ENCODE measurements around the gene ASAP2. TPM values are rescaled to one million over a fixed set of nuclear protein-coding genes. Genes with fewer than 3 reads are reported as not detected.

Gene ASAP2
- polyA plus RNA-seq, 10 donors, result 17.3 to 25.3 (median 21.7) TPM

DNA sequence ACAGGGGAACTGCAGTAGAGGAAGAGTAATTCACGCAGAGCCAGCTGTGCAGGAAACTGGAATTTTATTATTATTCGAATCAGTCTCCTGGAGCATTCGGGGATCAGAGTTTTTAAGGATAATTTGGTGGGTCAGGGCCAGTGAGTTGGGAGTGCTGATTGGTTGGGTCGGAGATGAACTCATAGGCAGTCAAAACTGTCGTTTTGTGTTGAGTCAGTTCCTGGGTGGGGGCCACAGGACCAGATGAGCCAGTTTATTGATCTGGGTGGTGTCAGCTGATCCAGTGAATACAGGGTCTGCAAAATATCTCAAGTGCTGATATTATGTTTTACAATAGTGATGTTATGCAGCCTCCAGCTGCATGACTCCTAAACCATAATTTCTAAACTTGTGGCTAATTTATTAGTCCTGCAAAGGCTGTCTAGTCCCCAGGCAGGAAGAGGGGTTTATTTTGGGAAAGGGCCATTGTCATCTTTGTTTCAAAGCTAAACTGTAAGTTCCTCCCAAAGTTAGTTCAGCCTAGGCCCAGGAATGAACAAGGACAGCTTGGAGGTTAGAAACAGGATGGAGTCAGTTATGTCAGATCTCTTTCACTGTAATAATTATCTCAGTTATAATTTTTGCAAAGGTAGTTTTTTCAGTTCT lies 67.0 kb downstream of the ASAP2 start:
- DNase-seq, result peak in 1 of 3 donors; percentile 40

DNA sequence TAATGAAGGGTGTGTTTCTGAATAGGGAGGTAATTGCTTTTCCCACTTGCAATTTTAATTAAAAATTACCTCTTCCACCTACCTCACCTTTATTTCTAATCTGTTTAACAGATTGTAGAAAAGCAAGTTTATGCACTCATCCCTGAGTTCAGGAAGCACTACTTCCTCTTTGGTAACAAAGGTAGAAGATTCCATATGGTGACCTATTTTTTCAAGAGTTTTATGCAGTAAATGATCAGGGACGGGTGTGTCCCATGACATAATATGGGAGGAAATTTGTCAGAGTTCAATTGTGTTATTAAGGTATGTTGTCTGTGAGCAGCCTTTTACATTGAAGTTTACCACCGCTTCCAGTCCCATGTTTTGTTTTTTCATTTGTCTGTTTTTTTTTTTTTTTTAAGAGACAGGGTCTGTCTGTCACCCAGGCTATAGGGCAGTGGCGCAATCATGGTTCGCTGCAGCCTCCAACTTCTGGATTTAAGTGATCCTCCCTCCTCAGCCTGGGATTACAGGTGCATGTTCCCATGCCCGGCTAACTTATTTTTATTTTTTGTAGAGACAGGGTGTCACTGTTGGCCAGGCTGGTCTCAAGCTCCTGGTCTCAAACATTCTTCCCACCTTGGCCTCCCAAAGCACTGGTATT lies 68.2 kb downstream of the ASAP2 start:
- DNase-seq, result no peak

DNA sequence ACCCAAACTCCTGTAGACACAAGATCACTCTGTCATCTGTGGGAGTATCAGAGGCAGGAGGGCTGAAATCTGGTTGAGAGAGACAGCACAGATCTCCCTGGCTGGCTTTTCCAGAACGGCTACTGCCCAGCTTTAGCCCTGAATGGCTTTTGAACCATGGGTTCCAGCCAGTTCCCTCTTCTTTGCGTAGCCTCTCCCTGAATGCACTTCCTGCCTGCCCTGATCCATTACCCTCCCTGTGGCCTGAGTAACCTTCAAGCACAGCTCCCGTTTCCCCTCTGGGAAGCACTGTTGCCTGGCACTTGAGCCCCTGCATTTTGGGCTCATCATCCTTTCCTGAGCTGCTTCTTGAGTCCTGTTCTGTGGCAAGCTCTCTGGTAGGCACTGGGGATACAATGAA lies 68.8 kb downstream of the ASAP2 start:
- DNase-seq, result no peak

DNA sequence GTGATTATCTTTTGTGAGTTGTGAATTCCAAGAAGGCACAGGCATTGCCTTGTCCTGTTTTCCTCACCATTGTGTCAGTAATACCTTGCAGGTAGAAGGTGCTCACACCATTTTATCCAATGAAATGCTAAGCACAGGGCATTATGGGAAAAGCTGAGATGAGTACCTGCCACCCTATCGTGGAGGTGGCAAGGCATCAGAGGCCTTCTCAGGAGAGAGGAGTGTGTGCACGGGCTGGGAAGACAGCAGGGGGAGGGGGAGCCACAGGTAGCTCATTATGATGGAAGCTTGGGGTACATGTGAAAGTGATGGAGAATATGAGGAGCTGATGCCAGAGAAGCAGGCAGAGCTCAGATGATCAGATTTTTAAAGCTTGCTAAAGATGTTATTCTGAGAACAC lies 69.5 kb downstream of the ASAP2 start:
- no peak for DNase-seq

DNA sequence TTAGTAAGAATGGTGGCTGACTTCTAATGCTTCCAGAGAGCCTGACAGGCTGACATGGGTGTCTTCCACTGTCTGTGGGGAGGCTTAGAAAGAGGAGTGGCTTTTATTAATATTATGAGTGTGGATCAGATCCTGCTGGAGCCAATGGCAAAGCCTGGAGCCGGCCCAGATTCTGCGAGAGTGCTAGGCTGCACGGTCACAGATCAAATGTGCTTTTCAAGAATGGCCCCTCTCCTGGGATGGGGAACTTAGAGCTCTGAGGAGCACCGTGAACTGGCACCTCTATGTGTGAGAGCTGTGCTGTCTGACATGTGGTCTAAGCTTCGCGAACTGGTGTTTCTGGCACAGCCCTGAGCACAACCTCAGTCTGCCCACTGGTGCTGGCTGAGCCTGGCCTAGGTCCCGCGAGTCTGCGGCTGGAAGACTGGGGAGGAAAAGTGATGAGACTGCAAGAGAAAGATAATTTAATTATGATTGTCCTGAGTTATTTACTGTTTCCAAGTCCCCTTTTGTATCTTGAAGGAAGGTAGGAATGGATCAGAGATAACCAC lies 70.4 kb downstream of the ASAP2 start:
- DNase-seq, result no peak

DNA sequence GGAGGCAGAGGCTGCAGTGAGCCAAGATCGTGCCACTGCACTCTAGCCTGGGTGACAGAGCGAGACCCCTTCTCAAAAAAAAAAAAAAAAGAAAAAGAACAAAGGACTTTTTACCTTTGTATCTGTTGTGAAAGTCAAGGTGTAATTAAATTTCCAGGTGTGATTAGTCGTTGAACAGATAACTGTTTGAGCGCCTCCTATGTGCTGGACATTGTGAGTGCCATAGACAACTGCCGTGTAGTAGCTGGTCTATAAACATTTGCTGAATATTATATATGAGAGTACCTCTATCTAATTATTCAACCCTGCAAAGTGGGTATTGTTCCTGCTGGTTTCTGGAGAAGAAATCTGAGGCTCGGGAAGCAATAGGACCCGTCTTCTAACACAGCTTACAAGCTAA lies 71.8 kb downstream of the ASAP2 start:
- DNase-seq, result no peak

DNA sequence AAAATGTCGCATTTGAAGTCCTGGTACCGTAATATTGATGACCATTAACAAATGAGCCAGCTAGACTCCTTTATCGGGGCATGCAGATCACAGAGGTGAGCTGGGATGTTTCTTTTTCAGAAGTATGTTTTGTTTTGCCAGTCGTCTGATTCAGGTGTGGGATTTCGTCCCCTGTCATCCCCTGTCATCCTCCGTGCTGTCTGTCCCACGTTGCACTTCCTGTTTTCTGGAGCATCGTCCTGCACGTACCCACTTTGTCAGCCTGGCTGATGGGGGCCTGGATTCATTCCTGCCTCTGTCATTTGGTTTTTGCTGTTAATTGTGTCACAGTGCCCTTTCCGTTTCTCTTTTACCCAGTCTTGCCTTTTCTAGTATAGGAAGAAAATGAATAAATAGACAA lies 72.8 kb downstream of the ASAP2 start:
- no peak for DNase-seq

DNA sequence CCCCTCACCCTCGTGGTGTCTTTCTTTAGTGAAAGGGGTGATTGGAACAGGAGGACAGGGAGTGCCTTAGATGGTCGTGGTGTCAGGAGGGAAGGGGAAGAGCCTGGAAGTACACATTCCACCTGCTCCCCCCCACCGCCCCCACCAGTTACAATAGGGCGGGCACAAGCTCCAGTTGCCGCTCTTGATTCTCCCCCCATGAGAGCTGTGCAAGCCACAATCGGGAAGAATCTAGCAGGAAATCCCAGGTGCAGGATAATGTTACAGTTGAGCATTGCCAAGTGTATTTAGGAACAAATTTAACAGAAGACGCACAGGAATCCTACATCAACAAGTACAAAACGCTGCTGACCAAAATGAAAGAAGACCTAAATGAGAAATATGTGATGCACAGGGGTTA lies 73.6 kb downstream of the ASAP2 start:
- DNase-seq, result peak in 1 of 3 donors; percentile 44

DNA sequence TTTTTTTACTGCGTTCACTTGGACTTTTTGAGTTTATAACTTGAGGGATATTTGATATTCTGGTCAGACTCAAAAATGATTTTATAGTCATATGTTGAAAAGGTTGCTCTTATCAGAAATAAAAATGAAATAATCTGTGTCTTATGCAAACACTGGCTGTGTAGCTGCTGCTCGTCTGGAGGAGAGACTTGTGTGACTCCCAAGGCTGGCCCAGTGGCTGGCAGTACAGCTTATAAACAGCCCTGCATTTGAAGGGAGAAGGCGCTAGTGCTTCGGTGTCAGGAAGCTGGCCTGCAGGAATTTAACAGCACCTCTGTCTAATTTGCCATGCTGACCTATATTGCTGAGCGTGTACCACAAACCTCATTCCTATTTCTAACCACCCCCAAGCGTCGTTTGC lies 74.5 kb downstream of the ASAP2 start:
- DNase-seq, result no peak

DNA sequence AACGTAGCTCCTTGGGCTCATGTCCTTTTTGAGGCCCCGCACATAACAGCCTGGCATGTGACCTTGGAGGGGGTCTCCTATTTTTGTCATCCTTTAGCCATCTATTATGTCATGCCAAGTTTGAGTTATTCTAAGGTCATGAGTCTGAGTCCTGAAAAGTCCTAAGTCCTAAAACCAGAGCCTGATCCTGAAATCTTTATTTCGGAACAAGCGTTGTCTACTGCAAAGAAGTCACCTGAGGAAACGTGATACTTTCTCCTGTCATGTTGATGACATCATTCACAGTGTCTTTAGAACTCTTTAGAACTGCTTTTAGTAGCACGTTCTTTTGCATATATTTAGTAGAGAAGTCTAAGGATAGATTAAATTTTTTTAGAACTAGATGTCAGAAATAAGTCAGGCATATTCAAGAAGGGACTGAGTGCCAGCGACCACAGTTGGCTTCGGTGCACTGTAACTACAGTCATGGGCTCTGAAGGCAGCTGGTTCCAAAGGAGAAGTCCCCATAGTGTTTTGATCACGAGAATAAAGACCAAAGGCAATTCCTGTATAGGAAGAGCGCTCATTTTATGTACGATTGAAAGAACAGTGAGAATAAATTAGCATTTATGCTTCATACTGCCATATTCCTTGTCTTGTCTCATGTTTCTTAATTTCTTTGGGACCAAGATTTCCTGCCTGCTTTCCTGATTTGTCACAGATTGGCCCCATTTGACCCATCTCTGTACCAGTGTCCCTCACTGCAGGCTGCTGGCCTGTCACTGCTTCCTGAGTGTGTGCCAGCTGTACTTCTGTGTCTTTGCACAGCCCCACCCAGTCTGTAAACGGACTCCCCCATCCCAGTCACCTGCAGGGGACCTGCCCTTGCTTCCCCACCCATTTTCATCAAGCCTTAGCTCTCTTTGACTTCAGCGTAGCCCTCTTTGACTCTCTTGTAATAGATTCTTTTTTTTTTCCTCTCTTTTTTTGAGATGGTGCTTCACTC lies 75.8 kb downstream of the ASAP2 start:
- DNase-seq, result no peak

DNA sequence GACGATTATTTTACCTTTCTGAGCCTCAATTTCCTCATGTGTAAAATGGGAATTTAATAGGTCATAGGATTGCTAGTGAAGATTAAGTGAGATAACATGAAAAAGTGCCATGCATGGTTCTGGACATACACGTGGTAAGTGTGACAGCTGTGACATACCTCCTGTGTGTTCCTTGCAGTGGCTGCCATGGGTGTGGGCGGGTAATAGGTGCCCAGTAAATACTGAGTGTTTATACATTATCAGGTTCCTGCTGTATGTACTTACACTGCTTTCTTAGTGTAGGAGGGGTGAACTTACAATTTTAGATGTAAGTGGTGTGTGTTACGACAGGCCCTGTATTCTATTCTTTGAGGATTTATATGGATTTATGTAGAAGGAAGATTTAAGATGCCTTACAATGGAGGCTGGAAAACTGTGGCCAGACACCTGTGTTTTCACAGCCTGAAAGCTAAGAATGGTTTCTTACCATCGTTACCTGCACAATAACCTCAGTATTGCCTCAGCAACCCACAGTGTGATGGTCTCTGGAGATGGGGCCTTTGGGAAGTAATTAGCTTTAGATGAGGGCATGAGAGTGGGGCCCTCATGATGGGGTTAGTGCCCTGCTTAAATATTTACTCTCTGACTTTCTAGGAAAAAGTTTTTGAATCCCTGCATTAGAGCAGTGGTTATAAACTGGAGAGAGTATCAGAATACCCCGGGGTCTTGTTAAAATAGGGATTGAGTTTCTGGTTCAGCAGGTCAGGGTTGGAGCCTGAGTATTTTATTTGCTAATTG lies 78.1 kb downstream of the ASAP2 start:
- DNase-seq, result no peak

DNA sequence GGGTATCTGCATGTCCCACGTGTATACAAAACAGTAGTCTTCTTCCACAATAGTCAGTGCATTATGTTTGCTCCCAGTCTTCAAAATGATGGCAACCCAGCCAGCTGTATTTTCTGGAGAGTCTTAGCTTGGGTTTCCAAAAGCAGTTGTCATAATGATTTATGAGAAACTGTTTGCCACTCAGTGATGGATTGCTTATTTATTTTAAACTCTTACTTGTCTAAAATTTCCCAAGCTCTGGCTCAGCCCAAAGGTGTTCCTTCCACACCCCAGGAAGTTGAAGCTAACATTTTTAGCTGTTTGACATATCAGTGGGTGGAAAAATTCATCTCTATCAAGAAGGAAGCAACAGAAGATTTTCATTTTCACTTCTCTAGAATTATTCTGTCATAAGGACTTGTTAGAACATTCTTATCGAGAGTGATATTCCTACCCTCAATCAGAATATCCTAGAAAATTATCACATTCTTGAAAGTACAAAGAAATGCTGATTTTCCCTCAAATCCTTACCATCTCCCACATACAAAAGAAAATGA lies 78.8 kb downstream of the ASAP2 start:
- no peak for DNase-seq

DNA sequence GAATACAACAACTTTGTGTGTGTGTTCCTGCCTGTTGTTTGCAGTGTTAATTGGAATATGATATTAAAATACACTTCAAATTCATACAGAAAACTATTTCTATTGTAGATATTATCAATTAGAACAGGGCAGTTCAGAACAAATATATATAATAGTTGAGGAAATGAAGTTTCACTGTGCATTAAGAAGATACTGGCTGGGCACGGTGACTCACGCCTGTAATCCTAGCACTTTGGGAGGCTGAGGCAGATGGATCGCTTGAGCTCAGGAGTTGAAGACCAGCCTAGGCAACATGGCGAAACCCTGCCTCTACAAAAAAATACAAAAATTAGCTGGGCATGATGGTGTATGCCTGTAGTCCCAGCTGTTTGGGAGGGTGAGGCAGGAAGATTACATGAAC lies 79.3 kb downstream of the ASAP2 start:
- DNase-seq, result no peak

DNA sequence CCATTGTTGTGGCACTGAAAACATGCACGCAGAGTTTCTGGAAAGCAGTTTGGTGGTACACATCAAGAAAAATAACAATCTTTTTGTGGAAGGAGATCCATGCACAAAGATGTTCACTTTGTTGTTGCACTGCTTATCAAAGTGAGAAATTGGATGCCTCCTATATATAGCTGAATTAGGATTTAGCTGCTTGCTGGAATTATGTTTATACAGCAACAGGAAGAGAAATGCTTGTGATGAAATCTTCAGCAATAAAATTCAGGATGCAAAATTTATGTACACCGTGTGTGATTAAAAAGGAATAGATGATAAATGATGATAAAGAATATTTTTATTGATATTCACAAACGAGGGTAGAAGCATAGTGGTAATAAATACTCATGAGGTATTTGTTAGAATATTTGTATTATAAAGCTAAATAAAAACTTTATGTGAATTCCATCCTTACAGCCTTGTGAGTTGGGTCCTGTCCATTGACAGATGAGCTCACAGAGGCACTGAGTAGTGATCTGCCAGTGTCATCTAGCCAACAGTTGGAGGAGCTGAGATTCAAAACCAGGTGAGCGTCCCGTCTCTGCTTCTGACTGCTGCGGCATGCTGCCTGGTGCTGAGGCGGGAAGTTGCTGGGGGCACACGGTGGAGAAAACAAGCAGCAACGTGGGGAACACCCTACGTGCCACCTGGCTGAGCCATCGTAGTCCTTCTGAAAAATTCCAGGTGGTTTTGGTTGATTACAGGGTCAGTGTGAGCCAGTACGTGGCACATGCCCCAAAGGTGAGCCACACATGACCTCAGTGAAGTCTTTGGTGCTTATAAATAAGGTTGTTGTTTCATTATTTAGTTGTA lies 80.2 kb downstream of the ASAP2 start:
- DNase-seq, result no peak

DNA sequence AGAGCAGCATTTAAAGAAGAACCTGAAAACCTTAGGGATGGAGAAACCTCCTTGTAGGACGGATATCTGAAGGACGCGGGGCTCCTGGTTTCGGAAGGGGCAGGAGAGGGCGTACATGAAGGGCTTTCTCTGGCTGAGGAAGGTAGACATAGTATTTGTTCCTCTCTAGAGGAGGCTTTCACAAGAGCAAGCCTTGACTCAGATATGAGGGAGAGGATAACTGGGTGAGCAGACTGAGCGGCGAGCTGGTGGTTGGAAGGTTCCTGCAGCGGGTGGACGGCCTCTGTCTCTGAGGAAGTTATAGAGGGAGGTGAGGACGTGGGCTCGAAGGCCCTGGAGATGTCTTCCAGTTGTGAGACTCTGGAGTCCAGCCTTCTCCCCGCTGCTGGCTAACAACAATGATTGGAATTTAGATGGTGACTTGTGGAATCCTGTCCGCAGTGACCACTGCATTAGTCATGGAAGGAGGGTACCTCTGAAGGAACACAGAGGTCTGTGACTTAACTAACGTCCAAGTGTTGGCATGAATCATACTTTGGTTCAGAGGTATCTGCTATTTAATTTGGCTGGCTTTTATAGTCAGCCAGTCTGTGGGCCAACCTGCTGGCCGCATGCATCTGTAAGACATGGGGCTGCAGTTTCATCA lies 80.9 kb downstream of the ASAP2 start:
- DNase-seq, result peak in 1 of 3 donors; percentile 86

DNA sequence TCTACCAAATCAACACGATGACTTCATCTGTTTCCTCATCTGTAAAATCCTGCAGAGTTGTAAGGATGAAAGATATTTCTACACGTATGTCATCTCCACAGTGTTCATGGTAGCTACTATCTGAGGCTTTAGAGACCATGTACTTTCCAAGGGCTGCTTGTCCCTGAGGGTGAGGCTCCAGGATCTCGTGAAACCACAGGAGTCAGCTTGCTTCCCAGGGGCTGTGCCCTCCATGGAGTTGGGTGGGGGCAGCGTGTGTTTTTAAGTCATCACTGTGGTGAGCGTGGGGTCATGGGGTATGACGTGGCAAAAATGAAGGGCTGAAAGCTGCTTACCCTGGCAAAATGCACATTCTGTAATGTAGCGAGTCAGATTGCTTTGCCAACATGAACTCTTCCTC lies 81.6 kb downstream of the ASAP2 start:
- peak in 1 of 3 donors; percentile 62 for DNase-seq

DNA sequence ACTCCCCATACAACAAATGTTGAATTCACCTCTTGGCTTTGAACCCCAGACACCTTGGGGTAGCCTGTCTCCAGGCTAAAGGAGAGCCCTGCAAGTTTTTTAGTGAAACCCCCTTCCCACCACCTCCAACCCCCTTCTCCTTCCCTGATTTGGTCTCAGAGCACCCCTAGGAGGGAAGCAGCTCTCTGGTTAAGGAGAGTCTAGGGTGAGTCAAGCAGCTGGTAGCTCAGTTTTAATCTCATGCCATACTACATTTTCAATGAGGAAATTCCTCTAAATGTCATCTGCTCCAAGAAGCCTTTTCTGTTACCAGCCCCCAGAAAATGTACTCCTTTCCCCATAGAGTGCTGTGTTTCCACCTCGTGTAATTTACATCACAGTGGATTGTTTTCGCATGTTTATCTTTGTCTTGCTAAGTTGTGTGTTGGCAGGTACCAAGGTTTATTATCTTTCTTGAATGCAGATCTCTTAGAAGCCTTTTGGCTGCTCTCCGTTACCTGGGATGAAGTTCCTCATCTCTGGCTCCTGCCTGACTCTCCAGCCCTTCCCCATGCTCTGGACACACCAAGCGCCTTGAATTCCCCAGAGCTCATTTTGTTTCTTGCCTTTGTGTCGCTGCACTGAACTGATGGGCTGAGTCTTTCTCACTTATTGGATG lies 82.2 kb downstream of the ASAP2 start:
- DNase-seq, result no peak

DNA sequence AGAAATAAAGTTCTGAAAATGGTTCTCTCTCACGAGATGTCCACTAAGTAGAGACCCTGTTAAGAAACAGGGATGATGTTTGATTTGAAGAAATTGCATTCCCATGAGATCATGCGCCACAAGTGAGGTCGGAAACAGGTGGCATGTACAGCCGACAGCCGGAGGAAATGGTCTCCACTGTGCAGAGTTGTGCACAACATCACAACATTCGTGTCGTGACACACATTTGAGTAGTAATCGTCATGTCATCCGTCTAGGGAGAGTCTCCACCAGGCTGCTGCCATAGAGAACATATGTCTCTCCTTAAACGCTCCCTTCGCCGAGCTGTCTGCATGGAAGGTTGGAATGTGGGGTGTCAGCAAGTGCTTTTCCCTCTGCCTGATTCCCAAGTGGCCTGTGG lies 84.7 kb downstream of the ASAP2 start:
- DNase-seq, result no peak

DNA sequence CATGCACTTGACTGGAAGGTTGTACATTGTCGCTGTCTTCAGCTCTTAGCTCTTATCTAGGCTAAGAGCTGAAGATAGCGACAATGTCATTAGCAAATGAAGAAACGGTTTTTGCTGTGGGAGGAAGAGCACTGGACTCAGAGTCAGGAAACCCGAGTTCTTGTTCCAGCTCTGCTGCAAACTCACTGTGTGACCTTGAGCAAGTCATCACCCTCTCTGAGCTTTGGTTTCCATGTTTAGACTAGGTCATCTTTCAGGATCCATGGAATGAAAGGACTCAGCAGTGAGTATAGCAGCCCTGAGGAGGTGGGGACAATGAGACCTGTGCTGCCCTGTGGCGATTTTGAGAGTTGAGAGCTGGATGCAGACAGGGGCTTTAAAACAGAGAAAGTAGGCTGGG lies 85.3 kb downstream of the ASAP2 start:
- no peak for DNase-seq

Measured in muscle of back (tissue), 11 donors.